Measurements from ENCODE around the gene RACK1. TPM values are rescaled to one million over a fixed set of nuclear protein-coding genes. Genes with fewer than 3 reads are reported as not detected.

The RACK1 gene
- total RNA-seq, 1 donor from 2014 or later = 2,816 TPM

DNA sequence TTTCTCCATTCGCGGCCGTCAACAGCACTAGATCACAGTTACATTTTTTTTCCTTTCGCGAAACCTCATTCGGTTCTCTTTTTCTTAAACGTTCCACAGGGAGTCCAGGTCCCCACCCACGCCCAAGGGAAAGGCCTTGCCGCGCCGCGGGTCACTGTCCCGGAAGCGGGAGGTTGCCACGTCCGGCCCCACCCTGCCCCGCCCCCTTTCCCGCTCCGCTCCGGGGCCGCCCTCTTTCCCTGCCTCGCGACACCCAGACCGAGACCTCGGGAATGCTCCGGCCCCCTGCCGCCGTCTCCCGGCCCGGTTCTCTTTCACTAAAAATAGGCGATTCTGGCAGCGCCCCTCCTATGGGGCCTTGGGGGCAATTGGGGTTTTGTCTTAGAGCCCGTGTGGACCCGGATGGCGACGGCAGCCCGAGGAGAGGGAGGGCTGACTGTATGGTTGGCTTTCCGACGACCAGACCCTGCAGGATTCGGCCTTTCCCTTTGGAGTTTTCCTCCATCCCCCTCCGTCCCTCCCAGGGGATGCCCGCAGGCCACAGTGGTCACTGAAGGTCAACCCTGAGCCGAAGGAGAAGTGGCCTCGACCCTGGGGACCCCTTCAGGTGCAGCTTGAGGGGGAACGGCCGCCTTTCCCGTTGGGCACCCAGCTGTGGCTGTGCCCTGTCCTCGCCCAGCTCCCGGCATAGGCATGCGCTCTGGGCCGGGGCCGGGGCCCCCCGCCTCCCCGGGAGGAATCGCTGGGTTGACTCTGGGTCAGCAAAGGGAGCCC is 2.8 kb upstream of the RACK1 start:
- Histone ChIP-seq H3K9me3 (ENCODE audit: low read depth) (no peaks in the 10 kb centered on the region), H4K20me1 (ENCODE audit: low read depth) (peaks cover 59% of the 10 kb centered on the region), H2AFZ (replicated peaks) (peak overlapping the region; percentile 29), H3K79me2 (ENCODE audit: low read depth) (peaks cover 90% of the 10 kb centered on the region), H3K4me2 (peak overlapping the region; percentile 79), H3K4me1 (peaks cover 19% of the 10 kb centered on the region), H3K27ac (peak overlapping the region; percentile 70), H3K4me3 (peak overlapping the region; percentile 67), H3K9ac (peak overlapping the region; percentile 86), H3K36me3 (peaks cover 5% of the 10 kb centered on the region), H3F3A (ENCODE audit: low read depth) (peaks cover 45% of the 10 kb centered on the region), H3K27me3 (no peaks in the 10 kb centered on the region)
- Mint-ChIP-seq H3K4me1 (peaks cover 50% of the 10 kb centered on the region), H3K4me3 (peak overlapping the region; percentile 99), H3K27ac (peak overlapping the region; percentile 90), H3K36me3 (peaks cover 23% of the 10 kb centered on the region), H3K27me3 (ENCODE audit: insufficient read depth, low read depth) (peaks cover 6% of the 10 kb centered on the region), H3K9me3 (no peaks in the 10 kb centered on the region)
- DNase-seq (ENCODE audit: low spot score) = peak; percentile 84
- TF ChIP-seq, protein P1, sequence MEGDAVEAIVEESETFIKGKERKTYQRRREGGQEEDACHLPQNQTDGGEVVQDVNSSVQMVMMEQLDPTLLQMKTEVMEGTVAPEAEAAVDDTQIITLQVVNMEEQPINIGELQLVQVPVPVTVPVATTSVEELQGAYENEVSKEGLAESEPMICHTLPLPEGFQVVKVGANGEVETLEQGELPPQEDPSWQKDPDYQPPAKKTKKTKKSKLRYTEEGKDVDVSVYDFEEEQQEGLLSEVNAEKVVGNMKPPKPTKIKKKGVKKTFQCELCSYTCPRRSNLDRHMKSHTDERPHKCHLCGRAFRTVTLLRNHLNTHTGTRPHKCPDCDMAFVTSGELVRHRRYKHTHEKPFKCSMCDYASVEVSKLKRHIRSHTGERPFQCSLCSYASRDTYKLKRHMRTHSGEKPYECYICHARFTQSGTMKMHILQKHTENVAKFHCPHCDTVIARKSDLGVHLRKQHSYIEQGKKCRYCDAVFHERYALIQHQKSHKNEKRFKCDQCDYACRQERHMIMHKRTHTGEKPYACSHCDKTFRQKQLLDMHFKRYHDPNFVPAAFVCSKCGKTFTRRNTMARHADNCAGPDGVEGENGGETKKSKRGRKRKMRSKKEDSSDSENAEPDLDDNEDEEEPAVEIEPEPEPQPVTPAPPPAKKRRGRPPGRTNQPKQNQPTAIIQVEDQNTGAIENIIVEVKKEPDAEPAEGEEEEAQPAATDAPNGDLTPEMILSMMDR (IDR thresholded peaks at IDR 0.05) = no peak
- no peak for TF ChIP-seq EZH2 (IDR thresholded peaks at IDR 0.05)
- no peak for TF ChIP-seq EZH2phosphoT487 (IDR thresholded peaks at IDR 0.05)

DNA sequence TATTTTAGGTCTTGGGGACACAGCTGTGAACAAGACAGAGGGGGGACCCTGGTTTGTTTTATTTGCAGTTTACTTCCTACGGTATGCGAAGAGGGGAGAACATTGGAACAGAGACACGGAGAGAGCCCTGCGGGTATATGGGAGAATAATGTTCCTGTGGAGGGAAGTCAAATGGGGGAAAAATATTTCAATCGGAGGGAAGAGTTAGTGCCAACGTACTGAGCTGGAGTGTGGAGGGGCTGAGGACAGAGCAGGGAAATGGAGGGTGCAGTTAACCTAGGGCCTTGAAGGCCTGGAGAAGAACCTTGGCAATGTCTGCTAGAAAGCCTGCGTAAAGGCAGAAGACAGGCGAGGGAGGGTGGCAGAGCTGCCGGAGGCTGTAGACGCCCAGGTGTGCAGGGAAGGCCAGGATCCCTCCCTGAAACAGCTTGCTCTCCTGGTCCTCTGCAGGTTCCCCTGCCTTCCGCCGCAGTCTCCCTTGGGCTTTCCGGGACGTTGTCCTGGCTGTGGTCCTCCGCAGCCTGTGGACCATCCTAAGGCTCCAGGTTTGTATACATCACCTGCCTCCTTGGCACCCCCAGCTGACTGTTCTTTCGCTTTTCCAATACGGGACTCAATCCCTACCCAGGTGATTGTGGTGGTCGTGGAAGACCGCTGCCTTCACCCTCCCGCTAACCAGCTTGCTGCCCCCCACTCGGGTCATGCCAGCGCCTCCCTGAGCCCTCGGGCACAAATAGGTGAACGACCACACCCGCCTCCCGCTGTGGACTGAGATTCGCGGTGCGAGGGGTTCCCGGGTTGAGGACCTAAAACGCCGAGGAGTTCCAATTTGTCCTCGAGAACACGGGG is 1.9 kb upstream of the RACK1 start:
- Histone ChIP-seq H2AFZ (replicated peaks) (peak overlapping the region; percentile 27), H3K9me3 (ENCODE audit: low read depth) (no peaks in the 10 kb centered on the region), H3F3A (ENCODE audit: low read depth) (peaks cover 53% of the 10 kb centered on the region), H3K4me1 (peaks cover 22% of the 10 kb centered on the region), H3K4me3 (peak overlapping the region; percentile 67), H3K9ac (peak overlapping the region; percentile 66), H3K79me2 (ENCODE audit: low read depth) (peaks cover 90% of the 10 kb centered on the region), H3K4me2 (peak overlapping the region; percentile 79), H3K27me3 (no peaks in the 10 kb centered on the region), H3K27ac (no peak overlapping the region), H3K36me3 (peaks cover 7% of the 10 kb centered on the region), H4K20me1 (ENCODE audit: low read depth) (peaks cover 59% of the 10 kb centered on the region)
- Mint-ChIP-seq H3K9me3 (no peaks in the 10 kb centered on the region), H3K36me3 (peaks cover 23% of the 10 kb centered on the region), H3K27me3 (ENCODE audit: insufficient read depth, low read depth) (peaks cover 8% of the 10 kb centered on the region), H3K4me3 (peak overlapping the region; percentile 99), H3K4me1 (peaks cover 49% of the 10 kb centered on the region), H3K27ac (peak overlapping the region; percentile 90)
- TF ChIP-seq EZH2phosphoT487 (IDR thresholded peaks at IDR 0.05) = no peak
- TF ChIP-seq, protein P1 (IDR thresholded peaks at IDR 0.05) = no peak
- no peak for TF ChIP-seq EZH2 (IDR thresholded peaks at IDR 0.05)
- DNase-seq (ENCODE audit: low spot score) = peak; percentile 20

DNA sequence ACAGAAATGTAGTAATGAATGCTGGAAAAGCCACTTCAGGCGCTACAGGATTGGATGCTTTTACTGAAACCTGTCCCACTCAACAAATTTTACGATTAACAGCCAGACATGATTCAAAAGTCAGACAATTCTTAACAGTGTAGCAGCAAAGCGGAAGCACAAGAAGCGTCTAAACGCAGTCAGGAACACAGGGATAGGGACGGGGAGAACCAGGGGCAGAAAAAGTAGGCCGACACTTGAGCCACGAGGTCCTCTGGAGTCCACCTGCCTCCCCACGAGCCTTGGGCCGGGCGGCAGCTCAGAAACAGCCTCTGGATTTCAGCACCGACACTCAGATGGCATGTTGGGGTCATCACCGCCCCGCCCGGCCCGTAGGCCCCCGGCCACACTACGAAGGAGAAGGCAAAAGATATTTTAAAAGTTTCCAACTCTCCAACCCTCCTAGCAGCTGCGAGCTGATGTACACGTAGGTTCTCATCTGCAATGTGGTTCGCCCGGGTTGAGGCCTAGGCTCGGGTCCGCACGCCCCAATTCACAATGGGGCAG is 615 bp downstream of the RACK1 start:
- peaks cover 9% of the 10 kb centered on the region for H3K27me3 Mint-ChIP-seq (ENCODE audit: insufficient read depth, low read depth)
- peak; percentile 56 for DNase-seq (ENCODE audit: low spot score)
- Histone ChIP-seq H3K9me3 (ENCODE audit: low read depth) (no peaks in the 10 kb centered on the region), H3K4me3 (peak overlapping the region; percentile 95), H3K4me2 (peak overlapping the region; percentile 94), H3K27ac (peak overlapping the region; percentile 97), H3K27me3 (no peaks in the 10 kb centered on the region), H3K9ac (peak overlapping the region; percentile 100), H3K36me3 (peaks cover 10% of the 10 kb centered on the region), H3K79me2 (ENCODE audit: low read depth) (peaks cover 90% of the 10 kb centered on the region), H3F3A (ENCODE audit: low read depth) (peaks cover 79% of the 10 kb centered on the region), H3K4me1 (peaks cover 16% of the 10 kb centered on the region), H2AFZ (replicated peaks) (no peak overlapping the region), H4K20me1 (ENCODE audit: low read depth) (peaks cover 59% of the 10 kb centered on the region)
- TF ChIP-seq, protein P1 (IDR thresholded peaks at IDR 0.05) = no peak
- no peak for TF ChIP-seq EZH2phosphoT487 (IDR thresholded peaks at IDR 0.05)
- no peak for TF ChIP-seq EZH2 (IDR thresholded peaks at IDR 0.05)
- peak overlapping the region; percentile 98 for H3K27ac Mint-ChIP-seq
- H3K4me1 Mint-ChIP-seq = peaks cover 41% of the 10 kb centered on the region
- H3K36me3 Mint-ChIP-seq = peaks cover 35% of the 10 kb centered on the region
- peak overlapping the region; percentile 99 for H3K4me3 Mint-ChIP-seq
- no peaks in the 10 kb centered on the region for H3K9me3 Mint-ChIP-seq

Measured in neural progenitor cell (in vitro differentiated cells).